Activated B cell treated with CpG ODN at 0.5 μM for 24 hours (primary cell): ENCODE measurements around the gene MEOX2. TPM values are rescaled to one million over a fixed set of nuclear protein-coding genes. Genes with fewer than 3 reads are reported as not detected.

Source experiments
- ATAC-seq: fragments of 200-7000 bp; cut with Tn5 transposase; one replicate; pipeline ENCODE4 v1.10.0; 2021; ENCODE audit warnings: low read depth, mild to moderate bottlenecking, moderate library complexity
- CTCF ChIA-PET: fragments of 350-600 bp; sonication (Branson Sonifier 250); formaldehyde crosslinking; loops from one replicate; lab custom pipeline; 2021; ENCODE audit warnings: antibody characterized with exemption; lab: Charles Lee
- POLR2A ChIA-PET: fragments of 350-600 bp; sonication (Branson Sonifier 250); formaldehyde crosslinking; loops from one replicate; lab custom pipeline; 2021; ENCODE audit warnings: antibody characterized with exemption; lab: Charles Lee
- DNase-seq: peaks from one replicate; pipeline ENCODE4 v3.0.0; 2022
- H3K27ac Mint-ChIP-seq: one replicate; pipeline ENCODE4 v1.8.0; 2020; ENCODE audit warnings: mixed read lengths
- H3K27me3 Mint-ChIP-seq: one replicate; pipeline ENCODE4 v1.8.0; 2021; ENCODE audit warnings: mixed read lengths
- H3K36me3 Mint-ChIP-seq: one replicate; pipeline ENCODE4 v1.8.0; 2021; ENCODE audit warnings: low read depth, mixed read lengths
- H3K4me1 Mint-ChIP-seq: one replicate; pipeline ENCODE4 v1.8.0; 2021; ENCODE audit warnings: mixed read lengths
- H3K4me3 Mint-ChIP-seq: one replicate; pipeline ENCODE4 v1.8.0; 2020; ENCODE audit warnings: mild to moderate bottlenecking, mixed read lengths
- H3K9me3 Mint-ChIP-seq: one replicate; pipeline ENCODE4 v1.8.0; 2020; ENCODE audit warnings: mixed read lengths
- intact Hi-C: fragments of 100-400 bp; cut with micrococcal nuclease; formaldehyde crosslinking; loops from one replicate; pipeline ENCODE4 v1.15.1; 2024
- total RNA-seq: library from RNA; stranded (reverse); gene quantifications from 2 replicates; pipeline ENCODE4 v1.2.3, GENCODE V29; 2022
- TF ChIP-seq, protein P1 (sequence below): fragments of 200-600 bp; IDR thresholded peaks from one replicate; pipeline ENCODE4 v1.8.0; 2022; ENCODE audit warnings: antibody characterized with exemption, mild to moderate bottlenecking

Gene MEOX2
- total RNA-seq, 1 donor from 2014 or later: not detected

DNA sequence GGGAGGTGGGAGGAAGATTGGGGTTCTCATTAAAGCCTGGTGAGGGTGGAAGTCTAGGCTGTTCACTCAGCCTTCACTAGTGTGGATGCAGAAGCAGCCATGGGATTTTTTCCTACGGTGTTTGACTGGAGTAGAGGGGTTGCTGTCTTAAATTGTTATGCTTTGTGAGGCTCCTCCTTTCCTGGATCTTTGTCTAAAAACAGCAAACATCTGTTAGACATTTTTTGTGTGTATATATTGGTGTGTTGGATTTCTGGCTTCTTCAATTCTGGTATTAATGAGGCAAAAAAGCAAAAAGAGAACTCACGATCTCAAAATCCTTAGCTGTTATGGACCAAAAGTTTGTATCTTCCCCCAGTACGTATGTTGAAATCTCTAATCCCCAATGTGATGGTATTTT, 28.2 kb downstream of the MEOX2 start:
- POLR2A ChIA-PET: no interaction called here
- no peaks in the 10 kb centered on the region for H3K4me1 Mint-ChIP-seq
- intact Hi-C loops: no loop called here
- ATAC-seq: no peak
- DNase-seq: no peak
- H3K36me3 Mint-ChIP-seq: no peaks in the 10 kb centered on the region
- H3K27ac Mint-ChIP-seq: no peak overlapping the region
- H3K27me3 Mint-ChIP-seq: no peaks in the 10 kb centered on the region
- H3K4me3 Mint-ChIP-seq: no peak overlapping the region
- TF ChIP-seq, protein P1, sequence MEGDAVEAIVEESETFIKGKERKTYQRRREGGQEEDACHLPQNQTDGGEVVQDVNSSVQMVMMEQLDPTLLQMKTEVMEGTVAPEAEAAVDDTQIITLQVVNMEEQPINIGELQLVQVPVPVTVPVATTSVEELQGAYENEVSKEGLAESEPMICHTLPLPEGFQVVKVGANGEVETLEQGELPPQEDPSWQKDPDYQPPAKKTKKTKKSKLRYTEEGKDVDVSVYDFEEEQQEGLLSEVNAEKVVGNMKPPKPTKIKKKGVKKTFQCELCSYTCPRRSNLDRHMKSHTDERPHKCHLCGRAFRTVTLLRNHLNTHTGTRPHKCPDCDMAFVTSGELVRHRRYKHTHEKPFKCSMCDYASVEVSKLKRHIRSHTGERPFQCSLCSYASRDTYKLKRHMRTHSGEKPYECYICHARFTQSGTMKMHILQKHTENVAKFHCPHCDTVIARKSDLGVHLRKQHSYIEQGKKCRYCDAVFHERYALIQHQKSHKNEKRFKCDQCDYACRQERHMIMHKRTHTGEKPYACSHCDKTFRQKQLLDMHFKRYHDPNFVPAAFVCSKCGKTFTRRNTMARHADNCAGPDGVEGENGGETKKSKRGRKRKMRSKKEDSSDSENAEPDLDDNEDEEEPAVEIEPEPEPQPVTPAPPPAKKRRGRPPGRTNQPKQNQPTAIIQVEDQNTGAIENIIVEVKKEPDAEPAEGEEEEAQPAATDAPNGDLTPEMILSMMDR: no peak
- H3K9me3 Mint-ChIP-seq: peaks cover 3% of the 10 kb centered on the region
- CTCF ChIA-PET: no interaction called here

DNA sequence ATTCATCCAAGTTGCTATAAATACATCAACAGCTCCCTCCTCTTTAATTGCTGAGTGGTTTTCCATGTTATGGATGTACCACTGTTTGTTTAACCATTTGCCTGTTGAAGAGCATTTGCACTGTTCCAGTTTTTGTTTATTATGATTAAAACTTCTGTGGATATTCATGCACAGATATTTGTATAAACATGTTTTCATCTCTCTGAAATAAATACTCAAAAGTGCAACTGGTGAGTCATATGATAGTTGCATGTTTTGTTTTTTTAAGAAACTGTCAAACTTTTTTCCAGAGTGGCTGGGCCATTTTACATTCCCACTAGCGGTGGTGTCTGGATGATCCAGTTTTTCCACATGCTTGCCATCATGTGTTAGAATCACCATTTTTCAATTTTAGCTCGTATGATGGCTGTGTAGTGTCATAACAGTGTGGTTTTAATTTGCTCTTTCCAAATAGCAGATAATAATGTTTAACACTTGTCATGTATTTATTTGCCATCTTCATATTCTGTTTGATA, 33.6 kb downstream of the MEOX2 start:
- POLR2A ChIA-PET: no interaction called here
- H3K4me1 Mint-ChIP-seq: no peaks in the 10 kb centered on the region
- H3K4me3 Mint-ChIP-seq: no peak overlapping the region
- no peaks in the 10 kb centered on the region for H3K36me3 Mint-ChIP-seq
- TF ChIP-seq, protein P1: no peak
- no peaks in the 10 kb centered on the region for H3K27me3 Mint-ChIP-seq
- ATAC-seq (no peak), DNase-seq (no peak)
- CTCF ChIA-PET: no interaction called here
- intact Hi-C loops: no loop called here
- peaks cover 3% of the 10 kb centered on the region for H3K9me3 Mint-ChIP-seq
- no peak overlapping the region for H3K27ac Mint-ChIP-seq

DNA sequence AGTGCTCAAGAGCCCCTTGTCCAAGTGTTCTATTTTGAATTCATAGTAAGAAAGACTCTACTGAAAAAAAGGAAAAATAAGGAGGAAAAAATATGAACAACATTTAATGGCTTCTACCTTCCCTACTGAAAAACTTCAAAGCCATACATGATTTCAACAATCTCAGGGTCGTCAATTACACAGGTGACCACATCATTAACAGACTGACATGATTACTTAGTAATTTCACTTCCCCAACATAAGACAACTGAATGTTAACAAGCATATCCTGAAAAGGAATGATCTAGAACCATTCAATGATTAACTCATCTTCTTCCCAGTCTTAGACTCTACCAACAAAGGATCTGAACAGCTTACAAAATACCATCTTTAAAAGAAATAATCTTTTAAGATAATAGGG, 34.8 kb downstream of the MEOX2 start:
- TF ChIP-seq, protein P1: no peak
- intact Hi-C loops: no loop called here

DNA sequence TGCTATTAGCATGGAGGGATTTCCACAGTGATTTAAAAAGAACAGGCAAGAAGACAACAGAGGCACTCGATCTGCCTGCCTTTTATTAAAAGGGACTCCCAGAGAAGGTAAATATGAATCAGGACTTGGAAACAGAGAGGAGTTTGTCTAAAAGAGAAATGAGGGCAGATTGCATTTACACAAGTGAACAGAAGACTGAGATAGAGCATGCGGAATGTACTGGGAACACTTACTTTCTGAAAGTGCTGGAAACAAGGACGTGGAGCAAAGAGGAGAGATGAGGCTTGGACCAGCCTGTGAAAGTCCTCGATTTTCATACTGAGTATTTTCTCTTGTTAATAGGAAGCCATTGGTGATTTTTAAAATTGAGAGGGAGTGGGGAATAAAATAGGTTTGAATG, 35.7 kb downstream of the MEOX2 start:
- ChIA-PET POLR2A (no interaction called here), CTCF (no interaction called here)
- TF ChIP-seq, protein P1: no peak
- Mint-ChIP-seq H3K9me3 (no peaks in the 10 kb centered on the region), H3K27ac (no peak overlapping the region), H3K27me3 (no peaks in the 10 kb centered on the region), H3K36me3 (no peaks in the 10 kb centered on the region), H3K4me3 (no peak overlapping the region), H3K4me1 (no peaks in the 10 kb centered on the region)
- intact Hi-C loops: no loop called here
- DNase-seq: no peak
- no peak for ATAC-seq

More for the DNA sequence above, 34.8 kb downstream of the MEOX2 start:
- Mint-ChIP-seq H3K4me3 (no peak overlapping the region), H3K27ac (no peak overlapping the region), H3K4me1 (no peaks in the 10 kb centered on the region), H3K36me3 (no peaks in the 10 kb centered on the region), H3K9me3 (peaks cover 3% of the 10 kb centered on the region), H3K27me3 (no peaks in the 10 kb centered on the region)
- ChIA-PET CTCF (no interaction called here), POLR2A (no interaction called here)
- ATAC-seq (no peak), DNase-seq (no peak)

DNA sequence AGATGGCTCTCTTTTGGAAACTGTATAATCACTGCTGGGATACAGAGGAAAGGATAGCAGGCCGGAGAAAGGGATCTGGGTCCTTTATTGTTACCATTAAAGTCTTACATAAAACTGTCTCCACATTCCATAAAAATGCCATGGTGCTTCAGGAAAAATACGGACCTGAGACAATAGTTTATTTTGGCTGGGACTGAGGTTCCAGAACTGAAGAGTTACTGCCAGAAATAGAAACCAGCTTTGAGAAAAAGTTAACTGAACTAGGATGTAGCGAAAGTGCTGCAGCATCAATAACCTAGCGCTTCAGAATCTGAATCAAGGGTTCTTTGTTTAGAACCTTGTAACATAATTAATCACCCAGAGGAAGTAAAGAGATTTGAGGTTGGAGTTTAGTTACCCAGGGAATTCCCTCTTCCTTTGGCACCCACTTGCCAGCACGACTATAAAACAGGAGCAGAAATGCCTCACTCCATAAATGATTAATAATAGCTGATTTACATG, 38.0 kb downstream of the MEOX2 start:
- DNase-seq (no peak), ATAC-seq (no peak)
- intact Hi-C loops: no loop called here
- H3K4me1 Mint-ChIP-seq: no peaks in the 10 kb centered on the region
- no peaks in the 10 kb centered on the region for H3K27me3 Mint-ChIP-seq
- no peaks in the 10 kb centered on the region for H3K9me3 Mint-ChIP-seq
- no peaks in the 10 kb centered on the region for H3K36me3 Mint-ChIP-seq
- TF ChIP-seq, protein P1: no peak
- ChIA-PET CTCF (no interaction called here), POLR2A (no interaction called here)
- no peak overlapping the region for H3K4me3 Mint-ChIP-seq
- no peak overlapping the region for H3K27ac Mint-ChIP-seq
